ENCODE data around the gene MAL.

Gene MAL

DNA sequence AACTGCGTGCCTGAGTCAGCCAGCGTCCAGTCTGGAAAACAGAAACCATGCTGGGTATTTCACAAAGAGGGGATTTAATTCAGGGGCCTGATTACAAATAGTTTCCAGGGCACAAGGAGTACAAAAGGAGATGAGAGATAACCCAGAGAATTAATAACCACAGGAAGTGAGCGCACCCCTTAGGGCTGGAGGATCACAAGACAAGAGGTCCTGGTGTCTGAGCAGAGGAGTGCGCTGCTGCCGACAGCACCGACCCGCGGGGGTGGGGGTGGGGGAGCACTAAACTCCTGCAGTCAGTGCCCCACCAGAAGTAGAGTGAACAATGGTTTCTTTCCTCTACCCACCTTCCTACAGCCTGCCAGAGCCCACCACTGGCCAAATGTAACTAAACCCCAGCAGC is 20.8 kb upstream of the MAL start:
- Histone ChIP-seq H3K79me2 (ENCODE audit: insufficient read depth, low read length) (no peaks in the 10 kb centered on the region), H3K9me3 (ENCODE audit: low read length) (no peaks in the 10 kb centered on the region), H4K20me1 (ENCODE audit: insufficient read depth, low read length) (no peaks in the 10 kb centered on the region), H3K4me3 (ENCODE audit: low read depth, low read length, poor library complexity, severe bottlenecking) (no peak overlapping the region), H2AFZ (ENCODE audit: low read length) (no peak overlapping the region), H3K9ac (ENCODE audit: low read length) (no peak overlapping the region), H3K36me3 (ENCODE audit: insufficient read depth, low read length) (no peaks in the 10 kb centered on the region), H3K27ac (ENCODE audit: low read depth, low read length, poor library complexity, severe bottlenecking) (no peak overlapping the region), H3K9me2 (ENCODE audit: low read depth, low read length) (no peaks in the 10 kb centered on the region), H3F3A (ENCODE audit: insufficient read depth, low read length) (no peaks in the 10 kb centered on the region), H3K27me3 (ENCODE audit: insufficient read depth, low read length) (no peaks in the 10 kb centered on the region), H3K4me2 (ENCODE audit: low read length) (no peak overlapping the region), H3K4me1 (ENCODE audit: insufficient read depth, low read length, severe bottlenecking) (no peaks in the 10 kb centered on the region)
- TF ChIP-seq EZH2 (IDR thresholded peaks at IDR 0.05; ENCODE audit: borderline replicate concordance, low read length): no peak
- TF ChIP-seq, protein P1, sequence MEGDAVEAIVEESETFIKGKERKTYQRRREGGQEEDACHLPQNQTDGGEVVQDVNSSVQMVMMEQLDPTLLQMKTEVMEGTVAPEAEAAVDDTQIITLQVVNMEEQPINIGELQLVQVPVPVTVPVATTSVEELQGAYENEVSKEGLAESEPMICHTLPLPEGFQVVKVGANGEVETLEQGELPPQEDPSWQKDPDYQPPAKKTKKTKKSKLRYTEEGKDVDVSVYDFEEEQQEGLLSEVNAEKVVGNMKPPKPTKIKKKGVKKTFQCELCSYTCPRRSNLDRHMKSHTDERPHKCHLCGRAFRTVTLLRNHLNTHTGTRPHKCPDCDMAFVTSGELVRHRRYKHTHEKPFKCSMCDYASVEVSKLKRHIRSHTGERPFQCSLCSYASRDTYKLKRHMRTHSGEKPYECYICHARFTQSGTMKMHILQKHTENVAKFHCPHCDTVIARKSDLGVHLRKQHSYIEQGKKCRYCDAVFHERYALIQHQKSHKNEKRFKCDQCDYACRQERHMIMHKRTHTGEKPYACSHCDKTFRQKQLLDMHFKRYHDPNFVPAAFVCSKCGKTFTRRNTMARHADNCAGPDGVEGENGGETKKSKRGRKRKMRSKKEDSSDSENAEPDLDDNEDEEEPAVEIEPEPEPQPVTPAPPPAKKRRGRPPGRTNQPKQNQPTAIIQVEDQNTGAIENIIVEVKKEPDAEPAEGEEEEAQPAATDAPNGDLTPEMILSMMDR (IDR thresholded peaks at IDR 0.05; ENCODE audit: low read length): no peak

DNA sequence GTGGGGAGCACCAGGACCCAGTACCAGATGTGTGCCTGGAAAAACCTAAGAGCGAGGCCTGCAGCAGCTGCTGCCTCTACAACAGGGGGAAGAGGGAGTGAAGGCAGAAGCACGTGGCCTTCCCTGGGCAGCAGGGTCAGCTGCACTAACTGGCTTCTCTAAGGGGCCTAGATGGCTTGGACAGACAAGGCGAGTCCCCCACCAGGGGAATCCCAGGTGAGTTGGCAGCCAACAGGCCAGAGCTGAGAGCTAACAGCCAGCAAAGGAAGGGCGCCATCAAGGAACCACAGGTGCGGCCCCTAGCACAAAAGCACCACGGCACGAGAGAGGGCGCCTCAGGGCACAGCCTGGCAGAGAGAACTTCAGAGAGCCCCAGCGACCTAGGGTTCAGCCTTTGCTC is 19.8 kb upstream of the MAL start:
- Histone ChIP-seq H3K79me2 (ENCODE audit: insufficient read depth, low read length) (no peaks in the 10 kb centered on the region), H3K9ac (ENCODE audit: low read length) (no peak overlapping the region), H3F3A (ENCODE audit: insufficient read depth, low read length) (no peaks in the 10 kb centered on the region), H3K27me3 (ENCODE audit: insufficient read depth, low read length) (no peaks in the 10 kb centered on the region), H2AFZ (ENCODE audit: low read length) (no peak overlapping the region), H3K36me3 (ENCODE audit: insufficient read depth, low read length) (no peaks in the 10 kb centered on the region), H3K4me2 (ENCODE audit: low read length) (no peak overlapping the region), H3K4me3 (ENCODE audit: low read depth, low read length, poor library complexity, severe bottlenecking) (no peak overlapping the region), H3K9me2 (ENCODE audit: low read depth, low read length) (no peaks in the 10 kb centered on the region), H3K9me3 (ENCODE audit: low read length) (no peaks in the 10 kb centered on the region), H4K20me1 (ENCODE audit: insufficient read depth, low read length) (no peaks in the 10 kb centered on the region), H3K27ac (ENCODE audit: low read depth, low read length, poor library complexity, severe bottlenecking) (no peak overlapping the region), H3K4me1 (ENCODE audit: insufficient read depth, low read length, severe bottlenecking) (no peaks in the 10 kb centered on the region)
- no peak for TF ChIP-seq EZH2 (IDR thresholded peaks at IDR 0.05; ENCODE audit: borderline replicate concordance, low read length)
- TF ChIP-seq, protein P1 (IDR thresholded peaks at IDR 0.05; ENCODE audit: low read length): no peak

DNA sequence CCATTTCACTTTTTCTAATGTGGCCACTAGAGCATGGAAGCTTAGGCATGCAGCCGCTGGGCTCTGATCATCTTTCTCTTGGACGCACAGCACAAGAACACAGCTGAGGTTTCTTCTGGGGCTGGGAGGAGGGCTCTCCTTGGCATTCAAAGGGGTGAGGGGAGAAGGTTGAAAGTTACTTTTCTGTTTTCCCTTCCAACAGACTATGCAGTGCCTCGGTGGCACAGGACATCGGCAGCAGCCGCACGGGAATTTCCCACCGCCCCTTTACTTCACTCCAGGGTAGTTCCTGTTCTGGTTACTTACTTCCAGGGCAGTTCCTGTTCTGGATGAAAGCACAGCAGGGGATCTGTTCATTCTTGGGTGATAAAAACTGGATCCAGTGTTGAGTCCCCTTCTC is 18.9 kb upstream of the MAL start:
- TF ChIP-seq, protein P1 (IDR thresholded peaks at IDR 0.05; ENCODE audit: low read length): no peak
- no peak for TF ChIP-seq EZH2 (IDR thresholded peaks at IDR 0.05; ENCODE audit: borderline replicate concordance, low read length)
- no peaks in the 10 kb centered on the region for H3K27me3 ChIP-seq (ENCODE audit: insufficient read depth, low read length)
- no peaks in the 10 kb centered on the region for H4K20me1 ChIP-seq (ENCODE audit: insufficient read depth, low read length)
- H3K9me2 ChIP-seq (ENCODE audit: low read depth, low read length): no peaks in the 10 kb centered on the region
- H3K9me3 ChIP-seq (ENCODE audit: low read length): no peaks in the 10 kb centered on the region
- H3K9ac ChIP-seq (ENCODE audit: low read length): no peak overlapping the region
- no peak overlapping the region for H3K4me2 ChIP-seq (ENCODE audit: low read length)
- H3F3A ChIP-seq (ENCODE audit: insufficient read depth, low read length): no peaks in the 10 kb centered on the region
- H3K4me3 ChIP-seq (ENCODE audit: low read depth, low read length, poor library complexity, severe bottlenecking): no peak overlapping the region
- H3K36me3 ChIP-seq (ENCODE audit: insufficient read depth, low read length): no peaks in the 10 kb centered on the region
- H2AFZ ChIP-seq (ENCODE audit: low read length): no peak overlapping the region
- no peaks in the 10 kb centered on the region for H3K4me1 ChIP-seq (ENCODE audit: insufficient read depth, low read length, severe bottlenecking)
- no peaks in the 10 kb centered on the region for H3K79me2 ChIP-seq (ENCODE audit: insufficient read depth, low read length)
- no peak overlapping the region for H3K27ac ChIP-seq (ENCODE audit: low read depth, low read length, poor library complexity, severe bottlenecking)

Data from OCI-LY1 (cell line).